ENCODE data around the gene CCNE1.

- TF ChIP-seq ZNF214 (tag by site-specific recombination; IDR thresholded peaks at IDR 0.05; ENCODE audit: borderline replicate concordance) (no peak), ZNF777 (tag by site-specific recombination; IDR thresholded peaks at IDR 0.05; ENCODE audit: borderline replicate concordance) (no peak), BCL11A (tag by site-specific recombination; IDR thresholded peaks at IDR 0.05; ENCODE audit: low read depth) (no peak), ZFP69B (tag by site-specific recombination; IDR thresholded peaks at IDR 0.05) (no peak), TRIM28 (IDR thresholded peaks at IDR 0.05; ENCODE audit: borderline replicate concordance, low read length) (no peak)
- TF ChIP-seq, protein P1, sequence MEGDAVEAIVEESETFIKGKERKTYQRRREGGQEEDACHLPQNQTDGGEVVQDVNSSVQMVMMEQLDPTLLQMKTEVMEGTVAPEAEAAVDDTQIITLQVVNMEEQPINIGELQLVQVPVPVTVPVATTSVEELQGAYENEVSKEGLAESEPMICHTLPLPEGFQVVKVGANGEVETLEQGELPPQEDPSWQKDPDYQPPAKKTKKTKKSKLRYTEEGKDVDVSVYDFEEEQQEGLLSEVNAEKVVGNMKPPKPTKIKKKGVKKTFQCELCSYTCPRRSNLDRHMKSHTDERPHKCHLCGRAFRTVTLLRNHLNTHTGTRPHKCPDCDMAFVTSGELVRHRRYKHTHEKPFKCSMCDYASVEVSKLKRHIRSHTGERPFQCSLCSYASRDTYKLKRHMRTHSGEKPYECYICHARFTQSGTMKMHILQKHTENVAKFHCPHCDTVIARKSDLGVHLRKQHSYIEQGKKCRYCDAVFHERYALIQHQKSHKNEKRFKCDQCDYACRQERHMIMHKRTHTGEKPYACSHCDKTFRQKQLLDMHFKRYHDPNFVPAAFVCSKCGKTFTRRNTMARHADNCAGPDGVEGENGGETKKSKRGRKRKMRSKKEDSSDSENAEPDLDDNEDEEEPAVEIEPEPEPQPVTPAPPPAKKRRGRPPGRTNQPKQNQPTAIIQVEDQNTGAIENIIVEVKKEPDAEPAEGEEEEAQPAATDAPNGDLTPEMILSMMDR (tag by site-specific recombination; IDR thresholded peaks at IDR 0.05): no peak
Measured at GRCh38 chr19:29763196-29763595, 48.6 kb upstream of the CCNE1 start.

All from HEK293 (cell line).